SK-N-SH (cell line): ENCODE measurements around the gene APOF. TPM values are rescaled to one million over a fixed set of nuclear protein-coding genes. Genes with fewer than 3 reads are reported as not detected.

ENCODE experiments used
- CTCF ChIA-PET: fragments of 300-600, 350-600 bp; formaldehyde crosslinking; extraction: SDS; loops from one replicate; lab custom pipeline; 2021; lab: Yijun Ruan, JAX
- POLR2A ChIA-PET: fragments of 350-600 bp; sonication (Branson Sonifier 250); formaldehyde crosslinking; extraction: SDS; loops from one replicate; lab custom pipeline; 2020; ENCODE audit warnings: antibody characterized with exemption, inconsistent platforms; lab: Yijun Ruan, JAX
- DNase-seq: peaks from one replicate; pipeline ENCODE4 v3.0.0; 2012
- H2AFZ ChIP-seq: fragments of 200-600 bp; sonication (generic); 2 replicates; pipeline ENCODE4 v1.8.1; 2016; ENCODE audit warnings: antibody characterized with exemption, mild to moderate bottlenecking, low read depth
- H3F3A ChIP-seq: fragments of 200-600 bp; sonication (generic); replicated peaks from 2 replicates; pipeline ENCODE3; 2016; ENCODE audit warnings: antibody characterized with exemption, mild to moderate bottlenecking; ENCODE audit not compliant: insufficient read depth
- H3K27ac ChIP-seq, 2 experiments: fragments of 200-500 bp in 1 of 2; fragments of 200-600 bp in 1 of 2; sonication (Bioruptor generic) in 1 of 2; sonication (generic), shearing (Covaris generic) in 1 of 2; 2 replicates each; pipeline versions ENCODE4 v1.5.1 to v1.6.1; 2014 to 2016; ENCODE audit warnings: low read depth in 2 of 2, inconsistent platforms in 1 of 2, low read length in 1 of 2, mild to moderate bottlenecking in 1 of 2, mixed read lengths in 1 of 2
- H3K27me3 ChIP-seq: fragments of 200-600 bp; sonication (generic), shearing (Covaris generic); 2 replicates; pipeline ENCODE4 v1.6.1; 2016; ENCODE audit warnings: mixed run types; ENCODE audit not compliant: insufficient read depth
- H3K36me3 ChIP-seq, 2 experiments: fragments of 200-500 bp in 1 of 2; fragments of 200-600 bp in 1 of 2; sonication (Bioruptor generic) in 1 of 2; sonication (generic) in 1 of 2; replicated peaks in 1 of 2; 2 replicates each; pipeline versions ENCODE3 to v1.5.1; 2014 to 2016; ENCODE audit warnings: low read length in 1 of 2, mild to moderate bottlenecking in 1 of 2; ENCODE audit not compliant: insufficient read depth in 2 of 2, control insufficient read depth in 1 of 2
- H3K4me1 ChIP-seq, 2 experiments: fragments of 200-500 bp in 1 of 2; fragments of 200-600 bp in 1 of 2; sonication (Bioruptor generic) in 1 of 2; sonication (generic), shearing (Covaris generic) in 1 of 2; 2 replicates each; pipeline versions ENCODE4 v1.5.1 to v1.6.1; 2014 to 2016; ENCODE audit warnings: low read depth in 1 of 2, low read length in 1 of 2, mixed run types in 1 of 2; ENCODE audit not compliant: insufficient read depth in 2 of 2, control insufficient read depth in 1 of 2
- H3K4me2 ChIP-seq: fragments of 200-600 bp; sonication (generic), shearing (Covaris generic); 2 replicates; pipeline ENCODE4 v1.6.1; 2017; ENCODE audit warnings: mixed run types
- H3K4me3 ChIP-seq, 2 experiments: fragments of 200-500 bp in 1 of 2; fragments of 200-600 bp in 1 of 2; sonication (Bioruptor generic) in 1 of 2; sonication (generic), shearing (Covaris generic) in 1 of 2; 2 replicates each; pipeline versions ENCODE4 v1.5.1 to v1.8.1; 2014 to 2016; ENCODE audit warnings: low read depth in 2 of 2, inconsistent platforms in 1 of 2, low read length in 1 of 2, mild to moderate bottlenecking in 1 of 2, mixed read lengths in 1 of 2, moderate library complexity in 1 of 2
- H3K79me2 ChIP-seq: fragments of 200-600 bp; sonication (generic); 2 replicates; pipeline ENCODE4 v1.8.1; 2017; ENCODE audit warnings: mild to moderate bottlenecking; ENCODE audit not compliant: insufficient read depth
- H3K9ac ChIP-seq: fragments of 200-600 bp; sonication (generic); 2 replicates; pipeline ENCODE4 v1.6.1; 2017; ENCODE audit warnings: mixed run types
- H3K9me2 ChIP-seq: fragments of 200-600 bp; sonication (generic); 2 replicates; pipeline ENCODE4 v1.6.1; 2017; ENCODE audit warnings: mixed run types
- H3K9me3 ChIP-seq: fragments of 200-600 bp; sonication (generic); 2 replicates; pipeline ENCODE4 v1.6.1; 2017; ENCODE audit warnings: mixed run types, mild to moderate bottlenecking, moderate library complexity
- H4K20me1 ChIP-seq: fragments of 200-600 bp; sonication (generic); 2 replicates; pipeline ENCODE4 v1.6.1; 2017; ENCODE audit warnings: mild to moderate bottlenecking, mixed run types; ENCODE audit not compliant: insufficient read depth
- CHD2 ChIP-seq: fragments of 150-350 bp; IDR thresholded peaks from 2 replicates; pipeline ENCODE4 v1.6.1; 2018; ENCODE audit warnings: low read length; ENCODE audit not compliant: partially characterized antibody
- EZH2phosphoT487 ChIP-seq: fragments of 200-600 bp; sonication (generic); IDR thresholded peaks from 2 replicates; pipeline ENCODE4 v1.6.1; 2017; ENCODE audit warnings: low read depth, mixed run types, mild to moderate bottlenecking, antibody characterized with exemption, moderate library complexity, borderline replicate concordance
- FOSL2 ChIP-seq: IDR thresholded peaks from 2 replicates; pipeline ENCODE4 v1.4.0; 2012; ENCODE audit warnings: low read depth, mild to moderate bottlenecking, moderate library complexity, borderline replicate concordance
- FOXM1 ChIP-seq: IDR thresholded peaks from 2 replicates; pipeline ENCODE4 v1.4.0; 2012; ENCODE audit warnings: low read depth, mild to moderate bottlenecking
- GATA2 ChIP-seq: sonication (generic); formaldehyde crosslinking; IDR thresholded peaks from 2 replicates; pipeline ENCODE4 v1.5.0; 2020; ENCODE audit warnings: mild to moderate bottlenecking, missing genetic modification reagents
- IRF3 ChIP-seq: fragments of 150-350 bp; IDR thresholded peaks from 2 replicates; pipeline ENCODE4 v1.6.1; 2016; ENCODE audit warnings: mild to moderate bottlenecking, low read depth, low read length
- JUND ChIP-seq: IDR thresholded peaks from 2 replicates; pipeline ENCODE4 v1.4.0; 2012
- MXI1 ChIP-seq: IDR thresholded peaks from 2 replicates; pipeline ENCODE4 v1.6.1; 2012; ENCODE audit warnings: mild to moderate bottlenecking, low read depth, low read length, improper control_type of control experiment
- NFIC ChIP-seq: IDR thresholded peaks from 2 replicates; pipeline ENCODE4 v1.4.0; 2012; ENCODE audit warnings: borderline replicate concordance
- SIN3A ChIP-seq: IDR thresholded peaks from 2 replicates; pipeline ENCODE4 v1.6.1; 2012; ENCODE audit warnings: low read depth, mild to moderate bottlenecking, low read length, moderate library complexity, borderline replicate concordance
- USF1 ChIP-seq: IDR thresholded peaks from 2 replicates; pipeline ENCODE4 v1.4.0; 2012; ENCODE audit warnings: low read depth, borderline replicate concordance
- WGBS: methylation state at CpG from one replicate; pipeline ENCODE4 v1.1.6; 2017; ENCODE audit warnings: low lambda C conversion rate; 5-methylcytosine and 5-hydroxymethylcytosine counted together
- polyA plus RNA-seq, 3 experiments: library from polyadenylated mRNA; depleted of rRNA; stranded (reverse); fragments of >200 nt; gene quantifications; 2 replicates each; pipeline ENCODE4 v1.2.3, GENCODE V29; 2012

APOF gene
- polyA plus RNA-seq (2012; rRNA removed) = not detected in 2 replicates
- polyA plus RNA-seq (2012; cell fraction: cytosol; rRNA removed) = not detected in 2 replicates
- polyA plus RNA-seq (2012; cell fraction: nucleus; rRNA removed) = not detected in 2 replicates

- no peaks in the 10 kb centered on the region for H3K27me3 ChIP-seq
- no peak within 1 kb of the TSS for H3K4me3 ChIP-seq
- no peaks in the 10 kb centered on the region for H3K9me3 ChIP-seq
- DNase-seq = no peak
- H3K27ac ChIP-seq = no peak within 1 kb of the TSS
- peaks cover 6% of the 10 kb centered on the region for H3F3A ChIP-seq
- no peaks in the 10 kb centered on the region; the same call in 1 of the 2 replicates for H4K20me1 ChIP-seq
- TF ChIP-seq FOXM1 (no peak), SIN3A (no peak), USF1 (no peak), MXI1 (no peak), IRF3 (no peak), JUND (no peak), EZH2phosphoT487 (no peak), CHD2 (no peak), FOSL2 (no peak), NFIC (no peak)
- TF ChIP-seq, all 33 proteins: peak for 0
- H3K9me2 ChIP-seq = no peaks in the 10 kb centered on the region
- no peaks in the 10 kb centered on the region for H3K36me3 ChIP-seq
- H3K4me2 ChIP-seq = no peak within 1 kb of the TSS
- H2AFZ ChIP-seq = no peak within 1 kb of the TSS
- ChIA-PET CTCF (interaction anchor here (1.1 kb wide), 1 partner anchor 28 kb away, joined by 3 read pairs; no protein-coding TSS in a partner anchor), POLR2A (interaction anchor here (0.9 kb wide), 1 partner anchor 235 kb away, joined by 3 read pairs; the partner anchor contains the start of gene ESYT1)
- H3K9ac ChIP-seq = no peak within 1 kb of the TSS
- 82% methylated on average over 10 of the region's 10 CpGs for WGBS
- peaks cover 0 to 9% of the 10 kb centered on the region in 2 experiments; a peak in 1 of 4 replicates for H3K4me1 ChIP-seq
- peaks cover 25% of the 10 kb centered on the region for H3K79me2 ChIP-seq
Measured at GRCh38 chr12:56362130-56363059, at the start of gene APOF. TSS of gene APOF (minus strand) at chr12:56362857. CDS start at chr12:56362745, 112 bp downstream.

GRCh38 chr12:56411781-56412639 is 49.4 kb upstream of the APOF start:
- ChIA-PET CTCF (interaction anchor here (1.2 to 1.3 kb wide), 2 partner anchors 52 to 102 kb away, joined by 3 to 7 read pairs; partner anchors contain the start of gene STAT2), POLR2A (no interaction called here)

More at GRCh38 chr12:56411781-56412639, 49.4 kb upstream of the APOF start:
- Histone ChIP-seq H3K9ac (no peak overlapping the region), H2AFZ (no peak overlapping the region), H3K4me1 (no peaks in the 10 kb centered on the region; a peak in 1 of 4 replicates), H4K20me1 (no peaks in the 10 kb centered on the region), H3K79me2 (no peaks in the 10 kb centered on the region), H3F3A (no peaks in the 10 kb centered on the region), H3K27ac (no peak overlapping the region), H3K27me3 (no peaks in the 10 kb centered on the region)
- TF ChIP-seq GATA2 (CRISPR knock-in tag) = no peak
- TF ChIP-seq, all 33 proteins: peak for 0
- Histone ChIP-seq H3K9me2 (no peaks in the 10 kb centered on the region), H3K9me3 (no peaks in the 10 kb centered on the region), H3K36me3 (peaks cover 0 to 6% of the 10 kb centered on the region in 2 experiments), H3K4me3 (no peak overlapping the region), H3K4me2 (no peak overlapping the region)
- no peak for DNase-seq
- WGBS = 65% methylated on average over 6 of the region's 6 CpGs
